OCI-LY7 (cell line): ENCODE data around the gene MAP2K5.

Experiments used
- EZH2phosphoT487 ChIP-seq: fragments of 200-600 bp; sonication (generic); IDR thresholded peaks from 2 replicates; pipeline ENCODE4 v1.6.1; 2018; ENCODE audit warnings: low read depth, borderline replicate concordance, mild to moderate bottlenecking, mixed run types, antibody characterized with exemption, low read length, moderate library complexity, mixed read lengths
- TF ChIP-seq, protein P1 (sequence below): fragments of 200-600 bp; sonication (generic); conservative IDR thresholded peaks from 2 replicates; pipeline ENCODE4 v1.5.1; 2014; ENCODE audit warnings: mild to moderate bottlenecking, antibody characterized with exemption, low read length, moderate library complexity, mixed read lengths

DNA sequence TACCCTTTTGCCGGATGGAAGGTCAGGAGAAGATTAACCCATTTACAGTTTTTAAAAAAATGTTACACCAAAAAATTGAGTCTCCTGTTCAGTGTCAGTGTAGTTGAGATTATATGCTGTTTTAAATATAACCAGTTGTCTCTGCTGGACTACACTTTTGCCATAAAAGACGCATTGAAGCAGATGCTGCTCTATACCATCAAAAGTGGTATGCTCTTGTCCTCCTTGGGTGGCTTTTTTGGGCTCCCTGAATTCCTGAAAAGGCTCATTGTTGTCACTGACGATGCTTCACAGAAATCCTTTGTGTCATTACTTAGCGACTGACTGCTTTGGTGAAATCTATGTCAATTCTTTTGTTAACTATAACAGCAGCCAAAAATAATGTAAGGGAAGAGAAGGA lies 148.9 kb downstream of the MAP2K5 start:
- TF ChIP-seq, protein P1, sequence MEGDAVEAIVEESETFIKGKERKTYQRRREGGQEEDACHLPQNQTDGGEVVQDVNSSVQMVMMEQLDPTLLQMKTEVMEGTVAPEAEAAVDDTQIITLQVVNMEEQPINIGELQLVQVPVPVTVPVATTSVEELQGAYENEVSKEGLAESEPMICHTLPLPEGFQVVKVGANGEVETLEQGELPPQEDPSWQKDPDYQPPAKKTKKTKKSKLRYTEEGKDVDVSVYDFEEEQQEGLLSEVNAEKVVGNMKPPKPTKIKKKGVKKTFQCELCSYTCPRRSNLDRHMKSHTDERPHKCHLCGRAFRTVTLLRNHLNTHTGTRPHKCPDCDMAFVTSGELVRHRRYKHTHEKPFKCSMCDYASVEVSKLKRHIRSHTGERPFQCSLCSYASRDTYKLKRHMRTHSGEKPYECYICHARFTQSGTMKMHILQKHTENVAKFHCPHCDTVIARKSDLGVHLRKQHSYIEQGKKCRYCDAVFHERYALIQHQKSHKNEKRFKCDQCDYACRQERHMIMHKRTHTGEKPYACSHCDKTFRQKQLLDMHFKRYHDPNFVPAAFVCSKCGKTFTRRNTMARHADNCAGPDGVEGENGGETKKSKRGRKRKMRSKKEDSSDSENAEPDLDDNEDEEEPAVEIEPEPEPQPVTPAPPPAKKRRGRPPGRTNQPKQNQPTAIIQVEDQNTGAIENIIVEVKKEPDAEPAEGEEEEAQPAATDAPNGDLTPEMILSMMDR: no peak
- no peak for TF ChIP-seq EZH2phosphoT487
